Nephron (organoid): ENCODE results near the gene RHOBTB1.
A peak's percentile ranks its signal among the peaks of the same experiment; 100 is the strongest.

Experiments
- H3K27ac Mint-ChIP-seq, 3 experiments: 2 replicates each; pipeline ENCODE4 v1.8.0; 2020; ENCODE audit warnings: mixed read lengths in 3 of 3, mild to moderate bottlenecking in 2 of 3, moderate library complexity in 1 of 3
- H3K27me3 Mint-ChIP-seq: 2 replicates; pipeline ENCODE4 v1.8.0; 2021; ENCODE audit warnings: low read depth, mild to moderate bottlenecking, moderate library complexity, mixed read lengths
- H3K36me3 Mint-ChIP-seq: 2 replicates; pipeline ENCODE4 v1.8.0; 2020; ENCODE audit warnings: low read depth, mixed read lengths
- H3K4me1 Mint-ChIP-seq: 2 replicates; pipeline ENCODE4 v1.8.0; 2020; ENCODE audit warnings: mixed read lengths
- H3K4me3 Mint-ChIP-seq, 3 experiments: 2 replicates each; pipeline ENCODE4 v1.8.0; 2020; ENCODE audit warnings: mild to moderate bottlenecking in 3 of 3, mixed read lengths in 3 of 3, moderate library complexity in 2 of 3
- H3K9me3 Mint-ChIP-seq: 2 replicates; pipeline ENCODE4 v1.8.0; 2020; ENCODE audit warnings: mixed read lengths
- CTCF ChIP-seq, 3 experiments: fragments of 200-600 bp; sonication (generic); IDR thresholded peaks; one replicate each; pipeline ENCODE4 v1.5.0; 2021; ENCODE audit warnings: antibody characterized with exemption in 3 of 3; ENCODE audit not compliant: unreplicated experiment in 3 of 3

The RHOBTB1 gene

GRCh38 chr10:60943316-60944057 is 498 bp downstream of the RHOBTB1 start:
- peak overlapping the region; percentile 94 to 97 (median 95) for H3K4me3 Mint-ChIP-seq
- peaks cover 16% of the 10 kb centered on the region for H3K36me3 Mint-ChIP-seq
- no peaks in the 10 kb centered on the region for H3K9me3 Mint-ChIP-seq
- peak overlapping the region; percentile 91 to 100 (median 96) for H3K27ac Mint-ChIP-seq
- no peak for TF ChIP-seq CTCF (IDR thresholded peaks at IDR 0.05; ENCODE audit: unreplicated experiment in 3 of 3)
- H3K27me3 Mint-ChIP-seq: no peaks in the 10 kb centered on the region
- peaks cover 40% of the 10 kb centered on the region for H3K4me1 Mint-ChIP-seq

GRCh38 chr10:60942788-60943315 is 1.1 kb downstream of the RHOBTB1 start:
- Mint-ChIP-seq H3K4me3 (peak overlapping the region; percentile 94 to 97 (median 95)), H3K4me1 (peaks cover 40% of the 10 kb centered on the region)
- no peak for TF ChIP-seq CTCF (IDR thresholded peaks at IDR 0.05; ENCODE audit: unreplicated experiment in 3 of 3)

GRCh38 chr10:60942134-60942787 is 1.7 kb downstream of the RHOBTB1 start:
- H3K27me3 Mint-ChIP-seq: no peaks in the 10 kb centered on the region
- TF ChIP-seq CTCF (IDR thresholded peaks at IDR 0.05; ENCODE audit: unreplicated experiment in 3 of 3): no peak
- H3K4me3 Mint-ChIP-seq: peak overlapping the region; percentile 94 to 97 (median 95)
- H3K27ac Mint-ChIP-seq: peak overlapping the region; percentile 91 to 100 (median 96)
- peaks cover 40% of the 10 kb centered on the region for H3K4me1 Mint-ChIP-seq
- H3K36me3 Mint-ChIP-seq: peaks cover 28% of the 10 kb centered on the region
- H3K9me3 Mint-ChIP-seq: no peaks in the 10 kb centered on the region

More at GRCh38 chr10:60942788-60943315, 1.1 kb downstream of the RHOBTB1 start:
- Mint-ChIP-seq H3K27ac (peak overlapping the region; percentile 91 to 100 (median 96)), H3K27me3 (no peaks in the 10 kb centered on the region), H3K36me3 (peaks cover 23% of the 10 kb centered on the region), H3K9me3 (no peaks in the 10 kb centered on the region)

GRCh38 chr10:60940446-60940845 is 3.5 kb downstream of the RHOBTB1 start:
- Mint-ChIP-seq H3K36me3 (peaks cover 45% of the 10 kb centered on the region), H3K27ac (peak overlapping the region; percentile 31 to 96 (median 46)), H3K9me3 (no peaks in the 10 kb centered on the region), H3K27me3 (no peaks in the 10 kb centered on the region), H3K4me3 (peak overlapping the region; percentile 22 to 49 (median 36)), H3K4me1 (peaks cover 37% of the 10 kb centered on the region)
- no peak for TF ChIP-seq CTCF (IDR thresholded peaks at IDR 0.05; ENCODE audit: unreplicated experiment in 3 of 3)

- H3K4me1 Mint-ChIP-seq: peaks cover 32% of the 10 kb centered on the region
- no peak for TF ChIP-seq CTCF (IDR thresholded peaks at IDR 0.05; ENCODE audit: unreplicated experiment in 3 of 3)
- no peaks in the 10 kb centered on the region for H3K9me3 Mint-ChIP-seq
- H3K27ac Mint-ChIP-seq: no peak overlapping the region
- no peak overlapping the region for H3K4me3 Mint-ChIP-seq
- H3K27me3 Mint-ChIP-seq: no peaks in the 10 kb centered on the region
- H3K36me3 Mint-ChIP-seq: peaks cover 61% of the 10 kb centered on the region
Observed at GRCh38 chr10:60937784-60938654, 6.0 kb downstream of the RHOBTB1 start.
